Astrocyte (in vitro differentiated cells and primary cell): Measurements from ENCODE around the gene LRRC8A.

Source experiments
- CTCF ChIP-seq: IDR thresholded peaks from 2 replicates; pipeline ENCODE4 v1.5.1; 2011; ENCODE audit warnings: low read depth, mild to moderate bottlenecking, inconsistent platforms, low read length, moderate library complexity; ENCODE audit not compliant: insufficient read depth
- EZH2 ChIP-seq: IDR thresholded peaks from 2 replicates; pipeline ENCODE4 v1.6.1; 2012; ENCODE audit warnings: mild to moderate bottlenecking, low read length, inconsistent platforms; ENCODE audit not compliant: insufficient read depth

- TF ChIP-seq CTCF (no peak), EZH2 (no peak)
Observed at GRCh38 chr9:128916204-128916603, 34.3 kb downstream of the LRRC8A start.
